ENCODE results near the gene ARSB. TPM values are rescaled to one million over a fixed set of nuclear protein-coding genes. Genes with fewer than 3 reads are reported as not detected.

The ARSB gene
- polyA plus RNA-seq, 1 of the 3 experiments (the other 2 are of a cell fraction): 12.5 TPM

DNA sequence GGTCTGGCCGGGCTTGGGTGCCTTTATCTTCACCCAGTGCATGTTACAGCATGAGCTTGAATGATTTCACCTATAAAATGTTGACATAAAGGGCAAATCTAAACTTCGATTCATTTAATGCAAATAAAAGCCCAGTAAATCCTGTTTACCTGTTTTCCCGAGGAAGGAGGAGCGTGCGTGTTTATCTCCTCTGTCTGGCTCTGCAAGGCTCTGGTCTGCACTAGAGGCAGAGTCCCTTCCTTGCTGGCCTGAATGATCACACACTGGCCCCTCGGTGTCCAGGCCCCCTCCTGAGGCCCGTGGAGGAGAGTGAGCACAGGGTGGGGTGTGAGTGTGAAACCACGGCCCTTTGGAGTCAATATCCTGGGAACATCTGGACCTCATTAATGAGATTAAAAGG, 211.5 kb downstream of the ARSB start:
- Histone ChIP-seq H3K4me2 (no peak overlapping the region), H4K20me1 (ENCODE audit: insufficient read depth) (no peaks in the 10 kb centered on the region), H3K27me3 (ENCODE audit: insufficient read depth) (no peaks in the 10 kb centered on the region), H2AFZ (ENCODE audit: low read depth) (no peak overlapping the region), H3K27ac (ENCODE audit: low read depth in 2 of 2, low read length in 1 of 2) (no peak overlapping the region), H3K79me2 (ENCODE audit: insufficient read depth) (no peaks in the 10 kb centered on the region), H3K4me1 (ENCODE audit: control insufficient read depth in 1 of 2, insufficient read depth in 2 of 2, low read depth in 1 of 2, low read length in 1 of 2) (peaks cover 2 to 6% of the 10 kb centered on the region in 2 experiments; a peak in 2 of 4 replicates), H3K9me2 (no peaks in the 10 kb centered on the region), H3K4me3 (ENCODE audit: low read depth in 2 of 2, low read length in 1 of 2) (no peak overlapping the region), H3F3A (replicated peaks; ENCODE audit: insufficient read depth) (peaks cover 4% of the 10 kb centered on the region), H3K9me3 (no peaks in the 10 kb centered on the region), H3K9ac (no peak overlapping the region), H3K36me3 (replicated peaks in 1 of 2; ENCODE audit: control insufficient read depth in 1 of 2, insufficient read depth in 2 of 2, low read length in 1 of 2) (no peaks in the 10 kb centered on the region)
- ChIA-PET POLR2A (no interaction called here), CTCF (no interaction called here)
- no peak for DNase-seq
- TF ChIP-seq TCF12 (IDR thresholded peaks at IDR 0.05) (peak; percentile 18; the same call in 1 of the 2 replicates), TEAD4 (IDR thresholded peaks at IDR 0.05; ENCODE audit: borderline replicate concordance, insufficient read depth) (no peak)
- WGBS (ENCODE audit: low lambda C conversion rate): 80% methylated on average over 7 of the region's 8 CpGs

- POLR2A ChIA-PET: no interaction called here
- Histone ChIP-seq H2AFZ (ENCODE audit: low read depth) (no peak overlapping the region), H3K9ac (no peak overlapping the region)
Measured at GRCh38 chr5:78771260-78772205, 213.6 kb downstream of the ARSB start.

More at GRCh38 chr5:78771260-78772205, 213.6 kb downstream of the ARSB start:
- Histone ChIP-seq H3K4me2 (no peak overlapping the region), H3K4me1 (ENCODE audit: control insufficient read depth in 1 of 2, insufficient read depth in 2 of 2, low read depth in 1 of 2, low read length in 1 of 2) (peaks cover 2 to 4% of the 10 kb centered on the region in 2 experiments; a peak in 2 of 4 replicates), H3K9me3 (no peaks in the 10 kb centered on the region), H4K20me1 (ENCODE audit: insufficient read depth) (no peaks in the 10 kb centered on the region), H3K9me2 (no peaks in the 10 kb centered on the region), H3K79me2 (ENCODE audit: insufficient read depth) (no peaks in the 10 kb centered on the region), H3K27me3 (ENCODE audit: insufficient read depth) (no peaks in the 10 kb centered on the region), H3F3A (replicated peaks; ENCODE audit: insufficient read depth) (peaks cover 4% of the 10 kb centered on the region), H3K4me3 (ENCODE audit: low read depth in 2 of 2, low read length in 1 of 2) (no peak overlapping the region), H3K27ac (ENCODE audit: low read depth in 2 of 2, low read length in 1 of 2) (no peak overlapping the region), H3K36me3 (replicated peaks in 1 of 2; ENCODE audit: control insufficient read depth in 1 of 2, insufficient read depth in 2 of 2, low read length in 1 of 2) (no peaks in the 10 kb centered on the region)
- CTCF ChIA-PET: interaction anchor here (1.2 kb wide), 1 partner anchor 234 kb away, joined by 3 read pairs; no protein-coding TSS in a partner anchor
- TF ChIP-seq FOXM1 (IDR thresholded peaks at IDR 0.05; ENCODE audit: low read depth): no peak
- no peak for TF ChIP-seq JUND (IDR thresholded peaks at IDR 0.05)
- no peak for TF ChIP-seq USF1 (IDR thresholded peaks at IDR 0.05; ENCODE audit: borderline replicate concordance, low read depth)
- no peak for TF ChIP-seq EP300 (IDR thresholded peaks at IDR 0.05; ENCODE audit: borderline replicate concordance in 1 of 2, low read depth in 1 of 2, low read length in 1 of 2)
- no peak for TF ChIP-seq CHD2 (IDR thresholded peaks at IDR 0.05; ENCODE audit: low read length, partially characterized antibody)
- TF ChIP-seq FOXJ3 (CRISPR knock-in tag; IDR thresholded peaks at IDR 0.05): no peak
- no peak for TF ChIP-seq NRF1 (IDR thresholded peaks at IDR 0.05; ENCODE audit: low read depth, low read length)
- no peak for TF ChIP-seq TAF1 (IDR thresholded peaks at IDR 0.05; ENCODE audit: borderline replicate concordance, low read depth, low read length)
- no peak for TF ChIP-seq EZH2phosphoT487 (IDR thresholded peaks at IDR 0.05; ENCODE audit: borderline replicate concordance, low read depth)
- TF ChIP-seq FOSL2 (IDR thresholded peaks at IDR 0.05; ENCODE audit: borderline replicate concordance, low read depth): no peak
- no peak for TF ChIP-seq POLR2AphosphoS5 (IDR thresholded peaks at IDR 0.05; ENCODE audit: low read depth, low read length)
- WGBS (ENCODE audit: low lambda C conversion rate): 84% methylated on average over 13 of the region's 13 CpGs
- no peak for DNase-seq

Measured in SK-N-SH (cell line).